PC-9 (cell line): Measurements from ENCODE around the gene GPER1.

Experiments
- EZH2 ChIP-seq: fragments of 200-600 bp; sonication (generic); IDR thresholded peaks from 2 replicates; pipeline ENCODE4 v1.8.0; 2017; ENCODE audit warnings: antibody characterized with exemption, low read depth
- TF ChIP-seq, protein P1 (sequence below): fragments of 200-600 bp; sonication (generic); conservative IDR thresholded peaks from 2 replicates; pipeline ENCODE4 v1.6.1; 2017; ENCODE audit warnings: mixed run types, antibody characterized with exemption, mild to moderate bottlenecking, moderate library complexity

- TF ChIP-seq, protein P1, sequence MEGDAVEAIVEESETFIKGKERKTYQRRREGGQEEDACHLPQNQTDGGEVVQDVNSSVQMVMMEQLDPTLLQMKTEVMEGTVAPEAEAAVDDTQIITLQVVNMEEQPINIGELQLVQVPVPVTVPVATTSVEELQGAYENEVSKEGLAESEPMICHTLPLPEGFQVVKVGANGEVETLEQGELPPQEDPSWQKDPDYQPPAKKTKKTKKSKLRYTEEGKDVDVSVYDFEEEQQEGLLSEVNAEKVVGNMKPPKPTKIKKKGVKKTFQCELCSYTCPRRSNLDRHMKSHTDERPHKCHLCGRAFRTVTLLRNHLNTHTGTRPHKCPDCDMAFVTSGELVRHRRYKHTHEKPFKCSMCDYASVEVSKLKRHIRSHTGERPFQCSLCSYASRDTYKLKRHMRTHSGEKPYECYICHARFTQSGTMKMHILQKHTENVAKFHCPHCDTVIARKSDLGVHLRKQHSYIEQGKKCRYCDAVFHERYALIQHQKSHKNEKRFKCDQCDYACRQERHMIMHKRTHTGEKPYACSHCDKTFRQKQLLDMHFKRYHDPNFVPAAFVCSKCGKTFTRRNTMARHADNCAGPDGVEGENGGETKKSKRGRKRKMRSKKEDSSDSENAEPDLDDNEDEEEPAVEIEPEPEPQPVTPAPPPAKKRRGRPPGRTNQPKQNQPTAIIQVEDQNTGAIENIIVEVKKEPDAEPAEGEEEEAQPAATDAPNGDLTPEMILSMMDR: no peak
- no peak for TF ChIP-seq EZH2
Measured at GRCh38 chr7:1045069-1046063, 42.5 kb upstream of the GPER1 start.
